Activated naive CD4-positive, alpha-beta T cell (primary cell): ENCODE data around the gene SHMT1.
"Not testable (repeated sequence)": the region's sequence is repeated elsewhere in the genome, so short reads cannot be mapped to it uniquely, and the experiment has no call there.

Source experiments
- DNase-seq, 4 experiments: peaks; one replicate each; lab custom pipeline; 2025; lab: John Stamatoyannopoulos, UW

Gene SHMT1

GRCh38 chr17:18378205-18378505 is 14.8 kb upstream of the SHMT1 start:
- no peak for DNase-seq

- DNase-seq: no peak
Observed at GRCh38 chr17:18377437-18378204, 14.3 kb upstream of the SHMT1 start, which contains the start of gene EVPLL. TSS of gene EVPLL (plus strand) at chr17:18377778. CDS start at chr17:18380938, 3,160 bp downstream.

GRCh38 chr17:18374216-18374615 is 10.9 kb upstream of the SHMT1 start:
- DNase-seq: no peak

- not testable (repeated sequence) for DNase-seq
Observed at GRCh38 chr17:18373181-18373580, 9.8 kb upstream of the SHMT1 start.

GRCh38 chr17:18371455-18371854 is 8.1 kb upstream of the SHMT1 start:
- DNase-seq: no peak

- DNase-seq: no peak
Observed at GRCh38 chr17:18370761-18371160, 7.4 kb upstream of the SHMT1 start.

GRCh38 chr17:18368946-18369345 is 5.6 kb upstream of the SHMT1 start:
- DNase-seq: no peak

GRCh38 chr17:18364166-18364565 is 816 bp upstream of the SHMT1 start:
- no peak for DNase-seq

- DNase-seq: no peak
Observed at GRCh38 chr17:18362698-18363100, 651 bp downstream of the SHMT1 start.

GRCh38 chr17:18361837-18362697 is 1.3 kb downstream of the SHMT1 start:
- DNase-seq: no peak

- no peak for DNase-seq
Observed at GRCh38 chr17:18360518-18360917, 2.8 kb downstream of the SHMT1 start.

- DNase-seq: no peak
Observed at GRCh38 chr17:18356624-18357023, 6.7 kb downstream of the SHMT1 start.

- DNase-seq: no peak
Observed at GRCh38 chr17:18353541-18353940, 9.8 kb downstream of the SHMT1 start.

GRCh38 chr17:18344021-18344420 is 19.3 kb downstream of the SHMT1 start:
- DNase-seq: no peak

GRCh38 chr17:18339933-18340332 is 23.4 kb downstream of the SHMT1 start:
- no peak for DNase-seq

GRCh38 chr17:18338158-18338557 is 25.2 kb downstream of the SHMT1 start:
- DNase-seq: not testable (repeated sequence)

GRCh38 chr17:18332909-18333489 is 30.4 kb downstream of the SHMT1 start:
- no peak for DNase-seq

GRCh38 chr17:18331879-18332278 is 31.5 kb downstream of the SHMT1 start:
- DNase-seq: peak in 1 of 4 experiments; percentile 9

- no peak for DNase-seq
Observed at GRCh38 chr17:18328643-18329204, 34.6 kb downstream of the SHMT1 start.

- no peak for DNase-seq
Observed at GRCh38 chr17:18327556-18327955, 35.8 kb downstream of the SHMT1 start.

GRCh38 chr17:18327093-18327492 is 36.3 kb downstream of the SHMT1 start:
- no peak for DNase-seq

GRCh38 chr17:18326572-18326971 is 36.8 kb downstream of the SHMT1 start:
- no peak for DNase-seq

- DNase-seq: no peak
Observed at GRCh38 chr17:18326039-18326438, 37.3 kb downstream of the SHMT1 start.
